SK-N-SH treated with all-trans-retinoic acid at 6 μM for 48 hours (cell line): ENCODE measurements around the gene GATA5.

Experiments
- GLIS3 ChIP-seq: fragments of 250-450 bp; sonication (Bioruptor Pico); IDR thresholded peaks from 2 replicates; pipeline ENCODE4 v1.5.0; 2020; ENCODE audit warnings: mild to moderate bottlenecking, moderate library complexity
- SNAI2 ChIP-seq: fragments of 250-450 bp; sonication (Bioruptor Pico); IDR thresholded peaks from 2 replicates; pipeline ENCODE4 v1.5.0; 2020; ENCODE audit warnings: mild to moderate bottlenecking, moderate library complexity
- TCF4 ChIP-seq: fragments of 250-450 bp; sonication (Bioruptor Pico); IDR thresholded peaks from 2 replicates; pipeline ENCODE4 v1.8.0; 2021; ENCODE audit warnings: mild to moderate bottlenecking, moderate library complexity, borderline replicate concordance
- ZNF565 ChIP-seq: fragments of 450-650 bp; formaldehyde crosslinking; conservative IDR thresholded peaks from 2 replicates; pipeline ENCODE4 v1.5.0; 2020; ENCODE audit warnings: low read depth, mild to moderate bottlenecking, moderate library complexity
- TF ChIP-seq, protein P1 (sequence below): fragments of 250-450 bp; sonication (Bioruptor Pico); IDR thresholded peaks from 2 replicates; pipeline ENCODE4 v1.5.1; 2020; ENCODE audit warnings: low read depth, mild to moderate bottlenecking, moderate library complexity

DNA sequence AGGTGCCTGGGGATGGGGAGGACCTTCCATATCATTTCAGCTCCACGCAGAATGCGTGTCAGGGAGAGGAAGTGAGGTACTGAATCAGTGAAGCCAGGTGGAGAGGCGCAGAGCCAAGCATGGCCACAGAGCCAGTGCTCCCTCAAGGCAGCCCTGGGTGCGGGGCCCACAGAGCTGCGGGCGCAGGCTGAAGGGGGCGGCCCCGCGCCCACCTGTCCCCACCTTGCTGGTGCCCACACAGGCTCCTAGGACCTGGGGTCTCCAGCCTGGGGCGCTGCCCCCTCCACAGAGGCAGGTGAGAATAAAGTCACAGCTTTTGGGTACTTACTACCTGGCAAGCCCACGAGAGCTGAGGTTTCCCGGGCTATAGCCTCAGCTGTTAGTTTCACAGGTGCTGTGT is 40.0 kb upstream of the GATA5 start:
- TF ChIP-seq ZNF565 (CRISPR knock-in tag), result no peak
- TF ChIP-seq, protein P1, sequence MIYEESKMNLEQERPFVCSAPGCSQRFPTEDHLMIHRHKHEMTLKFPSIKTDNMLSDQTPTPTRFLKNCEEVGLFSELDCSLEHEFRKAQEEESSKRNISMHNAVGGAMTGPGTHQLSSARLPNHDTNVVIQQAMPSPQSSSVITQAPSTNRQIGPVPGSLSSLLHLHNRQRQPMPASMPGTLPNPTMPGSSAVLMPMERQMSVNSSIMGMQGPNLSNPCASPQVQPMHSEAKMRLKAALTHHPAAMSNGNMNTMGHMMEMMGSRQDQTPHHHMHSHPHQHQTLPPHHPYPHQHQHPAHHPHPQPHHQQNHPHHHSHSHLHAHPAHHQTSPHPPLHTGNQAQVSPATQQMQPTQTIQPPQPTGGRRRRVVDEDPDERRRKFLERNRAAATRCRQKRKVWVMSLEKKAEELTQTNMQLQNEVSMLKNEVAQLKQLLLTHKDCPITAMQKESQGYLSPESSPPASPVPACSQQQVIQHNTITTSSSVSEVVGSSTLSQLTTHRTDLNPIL (CRISPR knock-in tag), result no peak
- no peak for TF ChIP-seq TCF4 (CRISPR knock-in tag)
- no peak for TF ChIP-seq SNAI2 (CRISPR knock-in tag)
- no peak for TF ChIP-seq GLIS3
